Measurements from ENCODE around the gene HSD11B2.

DNA sequence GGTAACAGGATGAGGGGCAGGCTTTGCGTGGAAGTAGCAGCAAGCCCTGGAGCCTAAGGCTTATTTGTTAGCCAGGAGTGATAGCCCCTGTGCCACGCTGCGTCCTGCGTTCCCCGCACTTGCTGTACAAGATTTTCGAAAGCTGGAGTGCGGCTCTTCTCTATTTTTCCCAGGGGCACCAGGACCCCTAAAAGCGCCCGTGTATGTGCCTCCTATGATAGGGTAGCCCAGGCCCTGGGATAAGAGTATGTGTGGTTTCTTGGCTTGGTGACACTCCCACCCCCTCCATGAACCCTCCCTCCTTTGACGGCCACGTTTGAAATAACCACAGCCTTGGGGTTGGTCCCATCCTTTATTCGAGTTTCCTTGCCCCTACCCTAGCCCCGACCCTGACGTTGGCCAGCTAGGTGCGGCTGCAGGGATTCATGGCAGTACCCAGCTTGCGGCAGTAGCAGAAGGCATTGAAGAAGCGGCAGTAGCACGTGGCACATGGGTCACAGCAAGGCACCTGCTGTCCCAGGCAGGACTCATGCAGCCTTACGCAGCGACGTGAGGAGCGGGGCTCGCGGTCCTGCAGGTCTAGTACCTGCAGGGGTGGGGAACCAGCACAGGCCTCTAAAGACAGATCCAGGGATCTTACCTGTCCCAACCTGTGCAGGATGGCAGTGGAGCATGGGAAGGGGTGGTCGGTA, 51.5 kb downstream of the HSD11B2 start:
- TF ChIP-seq, protein P1, sequence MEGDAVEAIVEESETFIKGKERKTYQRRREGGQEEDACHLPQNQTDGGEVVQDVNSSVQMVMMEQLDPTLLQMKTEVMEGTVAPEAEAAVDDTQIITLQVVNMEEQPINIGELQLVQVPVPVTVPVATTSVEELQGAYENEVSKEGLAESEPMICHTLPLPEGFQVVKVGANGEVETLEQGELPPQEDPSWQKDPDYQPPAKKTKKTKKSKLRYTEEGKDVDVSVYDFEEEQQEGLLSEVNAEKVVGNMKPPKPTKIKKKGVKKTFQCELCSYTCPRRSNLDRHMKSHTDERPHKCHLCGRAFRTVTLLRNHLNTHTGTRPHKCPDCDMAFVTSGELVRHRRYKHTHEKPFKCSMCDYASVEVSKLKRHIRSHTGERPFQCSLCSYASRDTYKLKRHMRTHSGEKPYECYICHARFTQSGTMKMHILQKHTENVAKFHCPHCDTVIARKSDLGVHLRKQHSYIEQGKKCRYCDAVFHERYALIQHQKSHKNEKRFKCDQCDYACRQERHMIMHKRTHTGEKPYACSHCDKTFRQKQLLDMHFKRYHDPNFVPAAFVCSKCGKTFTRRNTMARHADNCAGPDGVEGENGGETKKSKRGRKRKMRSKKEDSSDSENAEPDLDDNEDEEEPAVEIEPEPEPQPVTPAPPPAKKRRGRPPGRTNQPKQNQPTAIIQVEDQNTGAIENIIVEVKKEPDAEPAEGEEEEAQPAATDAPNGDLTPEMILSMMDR (IDR thresholded peaks at IDR 0.05): no peak
- TF ChIP-seq POLR2A (IDR thresholded peaks at IDR 0.05): no peak

Measured in tibial nerve (tissue), 3 donors.